SK-N-SH (cell line): ENCODE data around the gene ANKRD18A. TPM values are rescaled to one million over a fixed set of nuclear protein-coding genes. Genes with fewer than 3 reads are reported as not detected.

Experiments
- CTCF ChIA-PET: fragments of 300-600, 350-600 bp; formaldehyde crosslinking; extraction: SDS; loops from one replicate; lab custom pipeline; 2021; lab: Yijun Ruan, JAX
- POLR2A ChIA-PET: fragments of 350-600 bp; sonication (Branson Sonifier 250); formaldehyde crosslinking; extraction: SDS; loops from one replicate; lab custom pipeline; 2020; ENCODE audit warnings: antibody characterized with exemption, inconsistent platforms; lab: Yijun Ruan, JAX
- DNase-seq: peaks from one replicate; pipeline ENCODE4 v3.0.0; 2012
- H2AFZ ChIP-seq: fragments of 200-600 bp; sonication (generic); 2 replicates; pipeline ENCODE4 v1.8.1; 2016; ENCODE audit warnings: antibody characterized with exemption, mild to moderate bottlenecking, low read depth
- H3F3A ChIP-seq: fragments of 200-600 bp; sonication (generic); replicated peaks from 2 replicates; pipeline ENCODE3; 2016; ENCODE audit warnings: antibody characterized with exemption, mild to moderate bottlenecking; ENCODE audit not compliant: insufficient read depth
- H3K27ac ChIP-seq, 2 experiments: fragments of 200-500 bp in 1 of 2; fragments of 200-600 bp in 1 of 2; sonication (Bioruptor generic) in 1 of 2; sonication (generic), shearing (Covaris generic) in 1 of 2; 2 replicates each; pipeline versions ENCODE4 v1.5.1 to v1.6.1; 2014 to 2016; ENCODE audit warnings: low read depth in 2 of 2, inconsistent platforms in 1 of 2, low read length in 1 of 2, mild to moderate bottlenecking in 1 of 2, mixed read lengths in 1 of 2
- H3K27me3 ChIP-seq: fragments of 200-600 bp; sonication (generic), shearing (Covaris generic); 2 replicates; pipeline ENCODE4 v1.6.1; 2016; ENCODE audit warnings: mixed run types; ENCODE audit not compliant: insufficient read depth
- H3K36me3 ChIP-seq, 2 experiments: fragments of 200-500 bp in 1 of 2; fragments of 200-600 bp in 1 of 2; sonication (Bioruptor generic) in 1 of 2; sonication (generic) in 1 of 2; replicated peaks in 1 of 2; 2 replicates each; pipeline versions ENCODE3 to v1.5.1; 2014 to 2016; ENCODE audit warnings: low read length in 1 of 2, mild to moderate bottlenecking in 1 of 2; ENCODE audit not compliant: insufficient read depth in 2 of 2, control insufficient read depth in 1 of 2
- H3K4me1 ChIP-seq, 2 experiments: fragments of 200-500 bp in 1 of 2; fragments of 200-600 bp in 1 of 2; sonication (Bioruptor generic) in 1 of 2; sonication (generic), shearing (Covaris generic) in 1 of 2; 2 replicates each; pipeline versions ENCODE4 v1.5.1 to v1.6.1; 2014 to 2016; ENCODE audit warnings: low read depth in 1 of 2, low read length in 1 of 2, mixed run types in 1 of 2; ENCODE audit not compliant: insufficient read depth in 2 of 2, control insufficient read depth in 1 of 2
- H3K4me2 ChIP-seq: fragments of 200-600 bp; sonication (generic), shearing (Covaris generic); 2 replicates; pipeline ENCODE4 v1.6.1; 2017; ENCODE audit warnings: mixed run types
- H3K4me3 ChIP-seq, 2 experiments: fragments of 200-500 bp in 1 of 2; fragments of 200-600 bp in 1 of 2; sonication (Bioruptor generic) in 1 of 2; sonication (generic), shearing (Covaris generic) in 1 of 2; 2 replicates each; pipeline versions ENCODE4 v1.5.1 to v1.8.1; 2014 to 2016; ENCODE audit warnings: low read depth in 2 of 2, inconsistent platforms in 1 of 2, low read length in 1 of 2, mild to moderate bottlenecking in 1 of 2, mixed read lengths in 1 of 2, moderate library complexity in 1 of 2
- H3K79me2 ChIP-seq: fragments of 200-600 bp; sonication (generic); 2 replicates; pipeline ENCODE4 v1.8.1; 2017; ENCODE audit warnings: mild to moderate bottlenecking; ENCODE audit not compliant: insufficient read depth
- H3K9ac ChIP-seq: fragments of 200-600 bp; sonication (generic); 2 replicates; pipeline ENCODE4 v1.6.1; 2017; ENCODE audit warnings: mixed run types
- H3K9me2 ChIP-seq: fragments of 200-600 bp; sonication (generic); 2 replicates; pipeline ENCODE4 v1.6.1; 2017; ENCODE audit warnings: mixed run types
- H3K9me3 ChIP-seq: fragments of 200-600 bp; sonication (generic); 2 replicates; pipeline ENCODE4 v1.6.1; 2017; ENCODE audit warnings: mixed run types, mild to moderate bottlenecking, moderate library complexity
- H4K20me1 ChIP-seq: fragments of 200-600 bp; sonication (generic); 2 replicates; pipeline ENCODE4 v1.6.1; 2017; ENCODE audit warnings: mild to moderate bottlenecking, mixed run types; ENCODE audit not compliant: insufficient read depth
- CTCF ChIP-seq: fragments of 200-600 bp; sonication (generic); IDR thresholded peaks from 2 replicates; pipeline ENCODE4 v1.6.1; 2017; ENCODE audit warnings: antibody characterized with exemption, mild to moderate bottlenecking, moderate library complexity
- FOSL2 ChIP-seq: IDR thresholded peaks from 2 replicates; pipeline ENCODE4 v1.4.0; 2012; ENCODE audit warnings: low read depth, mild to moderate bottlenecking, moderate library complexity, borderline replicate concordance
- MXI1 ChIP-seq: IDR thresholded peaks from 2 replicates; pipeline ENCODE4 v1.6.1; 2012; ENCODE audit warnings: mild to moderate bottlenecking, low read depth, low read length, improper control_type of control experiment
- PBX3 ChIP-seq: IDR thresholded peaks from 2 replicates; pipeline ENCODE4; 2012
- RXRA ChIP-seq: IDR thresholded peaks from 2 replicates; pipeline ENCODE4 v1.4.0; 2012; ENCODE audit warnings: low read depth, mild to moderate bottlenecking, borderline replicate concordance
- TEAD4 ChIP-seq: IDR thresholded peaks from 2 replicates; pipeline ENCODE4 v1.4.0; 2012; ENCODE audit warnings: mild to moderate bottlenecking, borderline replicate concordance; ENCODE audit not compliant: insufficient read depth
- USF1 ChIP-seq: IDR thresholded peaks from 2 replicates; pipeline ENCODE4 v1.4.0; 2012; ENCODE audit warnings: low read depth, borderline replicate concordance
- WGBS: methylation state at CpG from one replicate; pipeline ENCODE4 v1.1.6; 2017; ENCODE audit warnings: low lambda C conversion rate; 5-methylcytosine and 5-hydroxymethylcytosine counted together
- polyA plus RNA-seq, 3 experiments: library from polyadenylated mRNA; depleted of rRNA; stranded (reverse); fragments of >200 nt; gene quantifications; 2 replicates each; pipeline ENCODE4 v1.2.3, GENCODE V29; 2012

Gene ANKRD18A
- polyA plus RNA-seq, 1 of the 3 experiments (the other 2 are of a cell fraction): 0.02 TPM

- Histone ChIP-seq H3K4me1 (peaks cover 0 to 3% of the 10 kb centered on the region in 2 experiments; a peak in 3 of 4 replicates), H3K36me3 (no peaks in the 10 kb centered on the region), H3K27ac (peak overlapping the region in 1 of 2 experiments; percentile 72; a peak in 1 of 4 replicates), H3K27me3 (peaks cover 36% of the 10 kb centered on the region), H2AFZ (0 out of 2 replicates have a peak overlapping the region, but pooled peaks have one; percentile 74), H3K9me3 (no peaks in the 10 kb centered on the region), H3K9me2 (no peaks in the 10 kb centered on the region), H3K79me2 (no peaks in the 10 kb centered on the region), H4K20me1 (no peaks in the 10 kb centered on the region), H3F3A (no peaks in the 10 kb centered on the region), H3K4me2 (peak overlapping the region; percentile 87), H3K9ac (no peak overlapping the region), H3K4me3 (peak overlapping the region; percentile 9 to 54)
- ChIA-PET CTCF (interaction anchor here (0.9 to 3.9 kb wide), 8 partner anchors 10 to 204 kb away, joined by 3 to 22 read pairs (median 4); no protein-coding TSS in a partner anchor), POLR2A (interaction anchor here (1.1 kb wide), 1 partner anchor 199 kb away, joined by 3 read pairs; no protein-coding TSS in a partner anchor)
- 1% methylated on average over 19 of the region's 67 CpGs for WGBS
- DNase-seq: peak; percentile 67
- TF ChIP-seq PBX3 (no peak), MXI1 (peak; percentile 36; the same call in 1 of the 2 replicates), USF1 (no peak), RXRA (no peak), CTCF (no peak), FOSL2 (no peak), TEAD4 (no peak)
These were observed 1.3 kb upstream of the ANKRD18A start for GRCh38 chr9:38621434-38622287.
